Upper lobe of right lung (tissue), 1 donor: ENCODE data around the gene HOOK1. TPM values are rescaled to one million over a fixed set of nuclear protein-coding genes. Genes with fewer than 3 reads are reported as not detected.
"Not testable (repeated sequence)": the region's sequence is repeated elsewhere in the genome, so short reads cannot be mapped to it uniquely, and the experiment has no call there.

Source experiments
- ATAC-seq: fragments of 200-7000 bp; cut with Tn5 transposase; one replicate; pipeline ENCODE4 v1.9.1; 2020; ENCODE audit warnings: mild to moderate bottlenecking, moderate library complexity
- DNase-seq: peaks from one replicate; pipeline ENCODE4 v3.0.0-alpha.2; 2020
- H3K27ac ChIP-seq: fragments of 200-600 bp; one replicate; pipeline ENCODE4 v1.8.0; 2022
- H3K27me3 ChIP-seq: fragments of 200-600 bp; one replicate; pipeline ENCODE4 v1.8.0; 2022; ENCODE audit warnings: mild to moderate bottlenecking
- H3K36me3 ChIP-seq: fragments of 200-600 bp; one replicate; pipeline ENCODE4 v1.8.0; 2022
- H3K4me1 ChIP-seq: fragments of 200-600 bp; one replicate; pipeline ENCODE4 v1.8.0; 2022
- H3K4me3 ChIP-seq: fragments of 200-600 bp; one replicate; pipeline ENCODE4 v1.8.0; 2022; ENCODE audit warnings: mild to moderate bottlenecking
- H3K9me3 ChIP-seq: fragments of 200-600 bp; one replicate; pipeline ENCODE4 v1.8.0; 2022
- intact Hi-C: fragments of 100-400 bp; cut with DNase I; formaldehyde crosslinking; loops from one replicate; pipeline ENCODE4 v1.11.0; 2022
- total RNA-seq: library from RNA; stranded (reverse); fragmentation: NEBNext Ultra II Directional; extraction: Animal tissue kit (Norgen Biotek cat#: 25700); gene quantifications from one replicate; pipeline ENCODE4 v1.2.1, GENCODE V29; 2021
- TF ChIP-seq, protein P1 (sequence below): fragments of 200-600 bp; IDR thresholded peaks from one replicate; pipeline ENCODE4 v1.8.0; 2022; ENCODE audit warnings: antibody characterized with exemption
- donor health status: DM: no; HTN: yes; CAD: no; lungs with severe emphysema.

HOOK1 gene
- total RNA-seq, 1 donor from 2014 or later: 18.5 TPM

DNA sequence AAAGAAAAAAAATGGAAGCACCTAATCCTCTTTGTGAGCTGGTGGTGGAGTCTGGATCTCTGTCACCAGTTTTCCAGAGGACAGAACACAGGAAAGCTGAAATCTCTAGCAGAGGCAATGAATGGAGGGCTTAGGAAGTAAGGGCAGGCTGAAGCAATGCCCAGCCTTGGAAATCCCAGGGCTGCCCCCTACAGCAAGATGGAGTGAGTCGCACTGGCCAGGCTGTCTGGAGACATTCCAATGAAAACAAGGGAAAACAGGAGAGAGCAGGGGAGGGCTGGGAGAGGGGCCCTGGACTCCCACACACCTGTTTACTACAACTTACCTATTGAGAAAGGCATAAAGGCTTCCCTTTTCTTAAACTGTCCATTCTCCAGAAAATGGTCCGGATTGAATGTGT is 85.9 kb downstream of the HOOK1 start:
- Histone ChIP-seq H3K36me3 (no peaks in the 10 kb centered on the region), H3K27me3 (no peaks in the 10 kb centered on the region), H3K4me1 (no peaks in the 10 kb centered on the region), H3K9me3 (no peaks in the 10 kb centered on the region), H3K27ac (no peak overlapping the region), H3K4me3 (no peak overlapping the region)
- TF ChIP-seq, protein P1, sequence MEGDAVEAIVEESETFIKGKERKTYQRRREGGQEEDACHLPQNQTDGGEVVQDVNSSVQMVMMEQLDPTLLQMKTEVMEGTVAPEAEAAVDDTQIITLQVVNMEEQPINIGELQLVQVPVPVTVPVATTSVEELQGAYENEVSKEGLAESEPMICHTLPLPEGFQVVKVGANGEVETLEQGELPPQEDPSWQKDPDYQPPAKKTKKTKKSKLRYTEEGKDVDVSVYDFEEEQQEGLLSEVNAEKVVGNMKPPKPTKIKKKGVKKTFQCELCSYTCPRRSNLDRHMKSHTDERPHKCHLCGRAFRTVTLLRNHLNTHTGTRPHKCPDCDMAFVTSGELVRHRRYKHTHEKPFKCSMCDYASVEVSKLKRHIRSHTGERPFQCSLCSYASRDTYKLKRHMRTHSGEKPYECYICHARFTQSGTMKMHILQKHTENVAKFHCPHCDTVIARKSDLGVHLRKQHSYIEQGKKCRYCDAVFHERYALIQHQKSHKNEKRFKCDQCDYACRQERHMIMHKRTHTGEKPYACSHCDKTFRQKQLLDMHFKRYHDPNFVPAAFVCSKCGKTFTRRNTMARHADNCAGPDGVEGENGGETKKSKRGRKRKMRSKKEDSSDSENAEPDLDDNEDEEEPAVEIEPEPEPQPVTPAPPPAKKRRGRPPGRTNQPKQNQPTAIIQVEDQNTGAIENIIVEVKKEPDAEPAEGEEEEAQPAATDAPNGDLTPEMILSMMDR: no peak
- intact Hi-C loops: no loop called here
- ATAC-seq (no peak), DNase-seq (no peak)

DNA sequence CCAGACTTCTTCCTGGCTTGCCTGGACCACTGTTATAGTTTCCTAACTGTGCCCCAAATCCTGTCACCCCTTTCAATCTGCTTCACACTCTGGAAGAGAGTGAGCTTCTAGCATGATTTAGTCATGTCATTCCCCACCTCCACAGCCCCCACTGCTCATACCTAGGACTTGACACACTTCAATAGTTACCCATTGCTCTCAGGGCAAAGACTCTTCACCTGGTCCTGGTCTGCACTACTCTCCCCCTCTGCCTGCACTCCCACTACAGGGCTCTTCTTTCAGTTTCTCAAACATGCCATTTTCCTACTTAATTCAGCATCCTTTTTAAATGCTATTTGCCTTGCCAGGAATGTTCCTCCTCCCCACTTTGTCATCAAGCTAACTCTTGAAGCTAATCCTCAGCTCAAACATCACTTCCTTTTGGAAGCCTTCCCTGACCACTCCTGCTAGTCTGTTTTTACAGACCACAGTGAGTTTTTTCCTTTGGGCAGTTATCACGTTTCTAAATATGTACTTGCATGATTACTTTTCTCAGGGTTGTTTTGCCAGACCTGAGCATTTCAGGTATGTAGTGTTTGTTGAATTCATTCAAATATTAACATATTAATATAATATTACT is 87.1 kb downstream of the HOOK1 start:
- Histone ChIP-seq H3K9me3 (no peaks in the 10 kb centered on the region), H3K4me1 (no peaks in the 10 kb centered on the region), H3K27me3 (no peaks in the 10 kb centered on the region), H3K4me3 (no peak overlapping the region), H3K36me3 (no peaks in the 10 kb centered on the region), H3K27ac (no peak overlapping the region)
- TF ChIP-seq, protein P1: no peak
- ATAC-seq: peak; percentile 53
- DNase-seq: no peak
- intact Hi-C loops: no loop called here

DNA sequence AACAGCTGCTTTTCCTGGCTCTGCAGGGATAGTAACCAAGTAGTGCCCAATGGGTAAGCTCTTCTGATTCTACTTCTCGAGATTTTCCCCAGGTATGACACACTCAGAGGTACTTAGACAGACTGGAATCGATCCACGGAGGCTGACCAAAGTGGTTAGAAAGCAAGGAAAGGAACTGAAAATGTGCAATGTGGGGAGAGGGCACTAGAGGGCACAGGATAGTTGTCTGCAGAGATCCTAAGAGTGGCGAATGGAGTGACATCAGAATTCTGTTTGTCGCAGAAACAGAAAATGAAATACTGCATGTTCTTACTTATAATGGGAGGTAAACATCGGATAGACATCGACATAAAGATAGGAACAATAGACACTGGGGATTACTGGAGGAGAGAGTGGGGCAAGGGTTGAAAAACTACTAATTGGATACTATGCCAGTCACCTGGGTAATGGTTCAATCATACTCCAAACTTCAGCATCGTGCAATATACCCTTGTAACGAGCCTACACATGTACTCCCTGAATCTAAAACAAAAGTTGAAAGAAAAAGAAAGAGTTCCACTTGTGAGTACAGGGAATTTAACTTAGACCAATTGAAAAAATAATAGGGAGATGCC is 88.5 kb downstream of the HOOK1 start:
- H3K36me3 ChIP-seq: no peaks in the 10 kb centered on the region
- H3K9me3 ChIP-seq: no peaks in the 10 kb centered on the region
- TF ChIP-seq, protein P1: peak; percentile 36
- DNase-seq: no peak
- no peak overlapping the region for H3K4me3 ChIP-seq
- H3K27me3 ChIP-seq: no peaks in the 10 kb centered on the region
- no peak overlapping the region for H3K27ac ChIP-seq
- intact Hi-C loops: no loop called here
- peak; percentile 71 for ATAC-seq
- H3K4me1 ChIP-seq: no peaks in the 10 kb centered on the region

DNA sequence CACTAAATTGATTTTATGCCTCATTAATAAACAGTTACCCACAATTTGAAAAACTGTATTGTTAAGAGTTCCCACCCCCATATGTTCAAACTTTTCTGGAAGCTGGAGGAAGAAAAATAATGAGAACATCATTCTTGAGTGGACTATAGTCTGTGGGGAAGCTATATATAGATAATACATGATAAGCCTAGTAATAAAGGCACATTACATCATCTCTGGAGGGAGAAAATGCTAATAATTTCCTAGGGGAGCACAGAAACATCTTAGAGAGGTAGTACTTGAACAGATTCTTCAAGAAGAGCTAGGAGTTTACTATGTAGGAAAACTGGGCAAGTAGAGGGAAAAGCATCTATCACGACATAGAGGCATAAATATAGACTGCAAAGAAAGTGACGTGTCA is 92.2 kb downstream of the HOOK1 start:
- Histone ChIP-seq H3K4me1 (no peaks in the 10 kb centered on the region), H3K4me3 (no peak overlapping the region), H3K36me3 (no peaks in the 10 kb centered on the region), H3K9me3 (no peaks in the 10 kb centered on the region), H3K27ac (no peak overlapping the region), H3K27me3 (no peaks in the 10 kb centered on the region)
- DNase-seq (no peak), ATAC-seq (no peak)
- intact Hi-C loops: no loop called here
- TF ChIP-seq, protein P1: no peak

DNA sequence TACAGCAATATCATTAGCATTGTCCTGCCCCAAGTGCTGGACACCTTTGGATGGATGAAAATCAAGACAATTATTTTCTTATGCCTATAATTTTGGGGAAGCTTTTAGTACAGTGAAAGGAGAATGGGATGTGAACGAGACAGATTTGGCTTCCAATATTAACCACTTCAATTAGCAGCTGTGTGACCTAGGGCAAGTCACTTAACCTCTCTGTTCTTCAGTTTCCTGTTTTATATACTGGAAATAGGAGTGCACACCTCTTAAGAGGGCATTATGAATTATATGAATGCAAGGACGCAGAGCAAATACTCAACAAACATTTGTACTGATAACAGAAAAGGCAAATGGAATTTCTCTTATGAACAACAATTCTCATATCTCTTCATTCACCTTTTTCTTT is 93.3 kb downstream of the HOOK1 start:
- no peak for ATAC-seq
- Histone ChIP-seq H3K9me3 (no peaks in the 10 kb centered on the region), H3K27me3 (no peaks in the 10 kb centered on the region), H3K4me1 (no peaks in the 10 kb centered on the region), H3K36me3 (no peaks in the 10 kb centered on the region), H3K4me3 (no peak overlapping the region), H3K27ac (no peak overlapping the region)
- no peak for DNase-seq
- TF ChIP-seq, protein P1: no peak
- intact Hi-C loops: no loop called here

DNA sequence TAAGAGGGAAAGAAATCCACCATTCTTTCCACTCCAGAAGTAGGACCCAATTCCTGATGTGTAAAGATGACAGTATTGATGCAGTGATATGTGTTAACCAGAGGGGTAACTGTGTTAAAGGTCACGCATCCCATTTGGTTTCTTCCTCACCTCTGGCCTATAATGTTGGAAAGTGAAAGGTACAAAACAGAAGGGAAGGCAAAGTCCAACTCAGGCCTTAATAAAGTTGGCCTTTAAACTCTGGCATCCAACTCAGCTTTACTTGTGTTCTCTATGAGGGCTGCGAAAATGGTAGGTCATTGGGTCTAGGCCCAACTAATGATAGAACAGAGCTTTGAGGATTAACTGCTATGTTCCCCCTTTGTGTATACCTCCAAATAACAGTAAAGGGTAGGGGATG is 93.9 kb downstream of the HOOK1 start:
- H3K9me3 ChIP-seq: no peaks in the 10 kb centered on the region
- intact Hi-C loops: no loop called here
- no peak overlapping the region for H3K4me3 ChIP-seq
- ATAC-seq (no peak), DNase-seq (no peak)
- no peaks in the 10 kb centered on the region for H3K27me3 ChIP-seq
- H3K27ac ChIP-seq: no peak overlapping the region
- no peaks in the 10 kb centered on the region for H3K4me1 ChIP-seq
- H3K36me3 ChIP-seq: no peaks in the 10 kb centered on the region
- TF ChIP-seq, protein P1: no peak

DNA sequence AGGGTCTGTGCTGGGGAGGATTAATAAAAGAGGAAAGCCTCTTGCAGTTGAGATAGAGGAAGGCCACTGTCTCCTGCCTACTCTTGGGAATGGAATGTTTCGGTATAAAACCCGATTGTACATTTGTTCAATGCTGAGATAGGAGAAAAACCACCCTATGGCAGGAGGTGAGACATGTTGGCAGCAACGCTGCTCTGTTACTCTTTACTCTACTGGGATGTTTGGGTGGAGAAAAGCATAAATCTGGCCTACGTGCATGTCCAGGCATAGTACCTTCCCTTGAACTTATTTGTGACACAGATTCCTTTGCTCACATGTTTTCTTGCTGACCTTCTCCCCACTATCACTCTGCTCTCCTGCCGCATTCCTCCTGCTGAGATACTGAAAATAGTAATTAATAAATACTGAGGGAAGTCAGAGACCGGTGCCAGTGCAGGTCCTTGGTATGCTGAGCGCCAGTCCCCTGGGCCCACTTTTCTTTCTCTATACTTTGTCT is 100.1 kb downstream of the HOOK1 start:
- intact Hi-C loops, DNase-seq, H3K27ac ChIP-seq, H3K4me3 ChIP-seq, ATAC-seq, H3K27me3 ChIP-seq, H3K36me3 ChIP-seq, H3K9me3 ChIP-seq, H3K4me1 ChIP-seq: not testable (repeated sequence)
